Effector memory CD4-positive, alpha-beta T cell (primary cell): ENCODE measurements around the gene SS18L1.

ENCODE experiments used
- DNase-seq, 3 donors: peaks; one replicate each; pipeline ENCODE4 v3.0.0-alpha.2; 2020
- H3K27ac ChIP-seq: 2 replicates; pipeline ENCODE4 v1.7.0; 2013; ENCODE audit warnings: mild to moderate bottlenecking, low read length, moderate library complexity; ENCODE audit not compliant: insufficient read depth, poor library complexity, severe bottlenecking
- H3K27me3 ChIP-seq: replicated peaks from 2 replicates; pipeline ENCODE4 v1.7.0; 2013; ENCODE audit warnings: mild to moderate bottlenecking, low read length; ENCODE audit not compliant: insufficient read depth, control insufficient read depth, poor library complexity, severe bottlenecking
- H3K36me3 ChIP-seq: 2 replicates; pipeline ENCODE4 v1.7.0; 2013; ENCODE audit warnings: mild to moderate bottlenecking, low read length, moderate library complexity; ENCODE audit not compliant: control insufficient read depth, insufficient read depth
- H3K4me1 ChIP-seq: 2 replicates; pipeline ENCODE4 v1.7.0; 2013; ENCODE audit warnings: low read length, mild to moderate bottlenecking; ENCODE audit not compliant: control insufficient read depth, insufficient read depth, poor library complexity, severe bottlenecking
- H3K4me3 ChIP-seq: 2 replicates; pipeline ENCODE4 v1.7.0; 2013; ENCODE audit warnings: low read length, low read depth, mild to moderate bottlenecking; ENCODE audit not compliant: insufficient read depth, poor library complexity, severe bottlenecking
- H3K9me3 ChIP-seq: 2 replicates; pipeline ENCODE4 v1.7.0; 2013; ENCODE audit warnings: mild to moderate bottlenecking, low read length, moderate library complexity; ENCODE audit not compliant: control insufficient read depth

The SS18L1 gene

DNA sequence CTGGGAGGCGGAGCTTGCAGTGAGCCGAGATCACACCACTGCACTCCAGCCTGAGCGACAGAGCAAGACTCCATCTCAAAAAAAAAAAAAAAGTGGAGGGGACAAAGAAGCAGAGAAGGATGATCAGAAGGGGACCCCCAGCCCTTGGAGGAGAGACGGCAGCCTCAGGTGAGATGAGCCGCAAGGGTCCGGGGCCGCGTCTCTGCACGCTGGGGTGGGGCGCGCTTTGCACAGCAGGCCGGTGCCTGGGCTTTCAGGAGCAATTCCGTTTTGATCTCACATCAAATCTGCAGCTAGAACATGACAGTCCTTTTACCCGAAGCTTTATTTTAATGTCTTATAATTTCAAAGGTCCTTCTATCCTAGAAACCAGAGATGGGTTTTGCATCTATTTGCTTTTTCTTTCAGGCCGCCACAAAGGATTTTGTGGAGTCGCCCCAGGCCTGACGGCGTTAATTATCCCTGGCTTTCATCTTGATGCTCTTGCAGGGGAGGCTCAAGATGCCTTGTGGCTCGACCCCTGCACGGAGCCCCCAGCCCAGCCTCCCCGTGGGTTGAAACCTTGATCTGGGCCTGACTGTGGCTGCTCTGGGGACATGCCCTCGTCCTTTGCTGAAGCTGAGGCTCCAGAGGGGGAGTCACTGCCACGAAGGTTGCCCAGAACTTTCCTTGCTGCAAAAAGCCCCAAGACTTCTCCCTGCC is 59.3 kb downstream of the SS18L1 start:
- no peak for DNase-seq
- no peak overlapping the region for H3K27ac ChIP-seq
- H3K36me3 ChIP-seq, result peaks cover 37% of the 10 kb centered on the region
- no peaks in the 10 kb centered on the region for H3K9me3 ChIP-seq
- no peaks in the 10 kb centered on the region for H3K4me1 ChIP-seq
- H3K27me3 ChIP-seq, result no peaks in the 10 kb centered on the region
- H3K4me3 ChIP-seq, result no peak overlapping the region

GRCh38 chr20:62203378-62204030 is 59.9 kb downstream of the SS18L1 start:
- no peak for DNase-seq
- H3K9me3 ChIP-seq, result no peaks in the 10 kb centered on the region
- H3K4me3 ChIP-seq, result no peak overlapping the region

GRCh38 chr20:62205618-62206387 is 62.2 kb downstream of the SS18L1 start:
- DNase-seq, result no peak
- Histone ChIP-seq H3K36me3 (peaks cover 16% of the 10 kb centered on the region), H3K4me3 (no peak overlapping the region), H3K27me3 (no peaks in the 10 kb centered on the region), H3K9me3 (no peaks in the 10 kb centered on the region), H3K4me1 (no peaks in the 10 kb centered on the region), H3K27ac (no peak overlapping the region)

More at GRCh38 chr20:62203378-62204030, 59.9 kb downstream of the SS18L1 start:
- Histone ChIP-seq H3K27me3 (no peaks in the 10 kb centered on the region), H3K27ac (no peak overlapping the region), H3K36me3 (peaks cover 30% of the 10 kb centered on the region), H3K4me1 (no peaks in the 10 kb centered on the region)

GRCh38 chr20:62206388-62206775 is 62.8 kb downstream of the SS18L1 start:
- H3K9me3 ChIP-seq, result no peaks in the 10 kb centered on the region
- no peaks in the 10 kb centered on the region for H3K4me1 ChIP-seq
- no peaks in the 10 kb centered on the region for H3K27me3 ChIP-seq
- no peak overlapping the region for H3K4me3 ChIP-seq
- no peak for DNase-seq
- peaks cover 10% of the 10 kb centered on the region for H3K36me3 ChIP-seq
- no peak overlapping the region for H3K27ac ChIP-seq

GRCh38 chr20:62208061-62208794 is 64.7 kb downstream of the SS18L1 start:
- no peaks in the 10 kb centered on the region for H3K9me3 ChIP-seq
- no peak overlapping the region for H3K27ac ChIP-seq
- H3K4me1 ChIP-seq, result no peaks in the 10 kb centered on the region
- no peak for DNase-seq
- H3K36me3 ChIP-seq, result peaks cover under 1% of the 10 kb centered on the region
- H3K4me3 ChIP-seq, result no peak overlapping the region
- peaks cover 5% of the 10 kb centered on the region for H3K27me3 ChIP-seq

GRCh38 chr20:62208795-62209755 is 65.5 kb downstream of the SS18L1 start:
- Histone ChIP-seq H3K4me3 (no peak overlapping the region), H3K4me1 (no peaks in the 10 kb centered on the region), H3K9me3 (no peaks in the 10 kb centered on the region), H3K27me3 (peaks cover 5% of the 10 kb centered on the region), H3K36me3 (no peaks in the 10 kb centered on the region), H3K27ac (no peak overlapping the region)
- no peak for DNase-seq

GRCh38 chr20:62209850-62210495 is 66.4 kb downstream of the SS18L1 start:
- Histone ChIP-seq H3K27me3 (peaks cover 5% of the 10 kb centered on the region), H3K36me3 (no peaks in the 10 kb centered on the region), H3K4me1 (no peaks in the 10 kb centered on the region), H3K4me3 (no peak overlapping the region), H3K27ac (no peak overlapping the region), H3K9me3 (no peaks in the 10 kb centered on the region)
- no peak for DNase-seq

- H3K36me3 ChIP-seq, result no peaks in the 10 kb centered on the region
- no peaks in the 10 kb centered on the region for H3K9me3 ChIP-seq
- peaks cover 5% of the 10 kb centered on the region for H3K27me3 ChIP-seq
- no peaks in the 10 kb centered on the region for H3K4me1 ChIP-seq
- DNase-seq, result no peak
- no peak overlapping the region for H3K4me3 ChIP-seq
- no peak overlapping the region for H3K27ac ChIP-seq
These were observed 66.9 kb downstream of the SS18L1 start for GRCh38 chr20:62210496-62210855.

DNA sequence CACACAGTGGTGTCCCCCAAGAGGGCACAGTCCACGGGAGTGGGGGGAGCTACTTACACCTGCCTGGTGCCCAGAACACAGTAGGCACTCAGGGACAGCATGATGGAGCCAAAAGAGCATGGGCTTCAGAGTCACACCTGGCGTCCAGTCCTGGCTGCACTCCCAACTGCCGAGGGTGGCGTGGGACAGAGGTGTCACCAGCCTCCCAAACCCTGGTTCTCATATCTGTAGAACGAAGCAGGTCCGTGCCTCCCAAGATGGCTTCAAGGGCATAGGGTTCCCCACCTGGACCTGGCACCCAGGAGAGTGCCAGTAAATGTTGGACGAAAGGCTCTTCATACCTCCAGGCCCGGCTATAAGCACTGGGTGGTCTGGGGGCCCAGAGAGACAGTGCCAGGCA is 67.6 kb downstream of the SS18L1 start:
- no peaks in the 10 kb centered on the region for H3K36me3 ChIP-seq
- no peaks in the 10 kb centered on the region for H3K4me1 ChIP-seq
- no peaks in the 10 kb centered on the region for H3K9me3 ChIP-seq
- no peak overlapping the region for H3K4me3 ChIP-seq
- H3K27ac ChIP-seq, result no peak overlapping the region
- DNase-seq, result no peak
- H3K27me3 ChIP-seq, result peaks cover 5% of the 10 kb centered on the region
